Keratinocyte (primary cell): ENCODE data around the gene STXBP1. TPM values are rescaled to one million over a fixed set of nuclear protein-coding genes. Genes with fewer than 3 reads are reported as not detected.

ENCODE experiments used
- DNase-seq: peaks from one replicate; pipeline ENCODE4 v3.0.0-alpha.2; 2011; ENCODE audit warnings: low read depth, missing footprints, low spot score
- FAIRE-seq: peaks from 2 replicates; lab custom pipeline; 2011; peaks lifted over from hg19 to GRCh38; lab: Jason Lieb, UNC
- H2AFZ ChIP-seq: 2 replicates; pipeline ENCODE4 v1.6.0; 2012; ENCODE audit warnings: low read length, control low read depth, inconsistent platforms; ENCODE audit not compliant: control insufficient read depth
- H3K27ac ChIP-seq: 2 replicates; pipeline ENCODE4 v1.5.1; 2011; ENCODE audit warnings: low read length; ENCODE audit not compliant: control insufficient read depth, insufficient read depth
- H3K27me3 ChIP-seq: 3 replicates; pipeline ENCODE4 v1.6.0; 2011; ENCODE audit warnings: low read length; ENCODE audit not compliant: control insufficient read depth, insufficient read depth; ENCODE audit errors: extremely low read depth
- H3K36me3 ChIP-seq, 2 experiments: 2 replicates in 1 of 2; 3 replicates in 1 of 2; pipeline ENCODE4 v1.5.1; 2011; ENCODE audit warnings: low read length in 2 of 2, mild to moderate bottlenecking in 1 of 2; ENCODE audit not compliant: control insufficient read depth in 2 of 2, insufficient read depth in 2 of 2; ENCODE audit errors: extremely low read depth in 1 of 2
- H3K4me1 ChIP-seq: 3 replicates; pipeline ENCODE4 v1.5.1; 2011; ENCODE audit warnings: low read length; ENCODE audit not compliant: control insufficient read depth, insufficient read depth; ENCODE audit errors: extremely low read depth
- H3K4me2 ChIP-seq: 3 replicates; pipeline ENCODE4 v1.6.0; 2011; ENCODE audit warnings: low read depth, low read length; ENCODE audit not compliant: control insufficient read depth, insufficient read depth; ENCODE audit errors: extremely low read depth
- H3K4me3 ChIP-seq, 3 experiments: fragments of 200-600 bp in 1 of 3; sonication (generic) in 1 of 3; 2 replicates in 2 of 3; 3 replicates in 1 of 3; pipeline ENCODE4 v1.5.1; 2011 to 2016; ENCODE audit warnings: low read length in 3 of 3, mild to moderate bottlenecking in 3 of 3, control low read depth in 2 of 3, inconsistent platforms in 1 of 3, low read depth in 1 of 3, mixed read lengths in 1 of 3, mixed run types in 1 of 3, moderate library complexity in 1 of 3; ENCODE audit not compliant: control insufficient read depth in 2 of 3, insufficient read depth in 2 of 3; ENCODE audit errors: extremely low read depth in 1 of 3
- H3K79me2 ChIP-seq: 2 replicates; pipeline ENCODE4 v1.6.0; 2012; ENCODE audit warnings: low read length; ENCODE audit not compliant: control insufficient read depth, insufficient read depth
- H3K9ac ChIP-seq: 3 replicates; pipeline ENCODE4 v1.6.0; 2011; ENCODE audit warnings: low read length; ENCODE audit not compliant: control insufficient read depth, insufficient read depth; ENCODE audit errors: extremely low read depth
- H3K9me1 ChIP-seq: 3 replicates; pipeline ENCODE4 v1.6.0; 2011; ENCODE audit warnings: low read length; ENCODE audit not compliant: control insufficient read depth, insufficient read depth; ENCODE audit errors: extremely low read depth
- H3K9me3 ChIP-seq: 2 replicates; pipeline ENCODE4 v1.5.1; 2012; ENCODE audit warnings: low read depth, low read length; ENCODE audit not compliant: control insufficient read depth
- H4K20me1 ChIP-seq: 3 replicates; pipeline ENCODE4 v1.6.0; 2011; ENCODE audit warnings: low read length; ENCODE audit not compliant: control insufficient read depth, insufficient read depth; ENCODE audit errors: extremely low read depth
- EZH2 ChIP-seq: IDR thresholded peaks from one replicate; pipeline ENCODE4 v1.6.1; 2012; ENCODE audit warnings: inconsistent platforms, mild to moderate bottlenecking, low read length, moderate library complexity
- dilution Hi-C: fragments of 300-500 bp; cut with MboI; formaldehyde crosslinking; loops from one replicate; pipeline ENCODE4 v1.7.0; 2020; ENCODE audit warnings: low sequenced_read_pairs; ENCODE audit not compliant: extremely low pct_ligation_motif_present
- polyA minus RNA-seq, 3 experiments: library from RNA; depleted of rRNA, polyadenylated mRNA; stranded (reverse); fragments of >200 nt; gene quantifications; 1 replicate in 1 of 3; 2 replicates in 1 of 3; 3 replicates in 1 of 3; pipeline ENCODE4 v1.2.3, GENCODE V29; 2011
- polyA plus RNA-seq, 5 experiments: library from polyadenylated mRNA; depleted of rRNA in 3 of 5; stranded (reverse) in 3 of 5; stranded (forward) in 1 of 5; unstranded in 1 of 5; fragments of >200 nt; gene quantifications; 1 replicate in 1 of 5; 2 replicates in 3 of 5; 3 replicates in 1 of 5; pipeline versions ENCODE4 v1.2.1 to v1.2.3, GENCODE V29; 2011 to 2012; ENCODE audit warnings: missing spikeins in 2 of 5, low read depth in 1 of 5, low replicate concordance in 1 of 5
- TF ChIP-seq, protein P1 (sequence below), 3 experiments: IDR thresholded peaks in 1 of 3; conservative IDR thresholded peaks in 1 of 3; optimal IDR thresholded peaks in 1 of 3; 2 replicates in 2 of 3; 3 replicates in 1 of 3; pipeline versions ENCODE3 to v1.5.1; 2011; ENCODE audit warnings: low read length in 3 of 3, mild to moderate bottlenecking in 3 of 3, moderate library complexity in 2 of 3, control low read depth in 1 of 3, inconsistent platforms in 1 of 3; ENCODE audit not compliant: insufficient read depth in 2 of 3; ENCODE audit errors: extremely low read depth in 1 of 3

Gene STXBP1
- polyA plus RNA-seq (7.8 to 22.2 TPM (median 17.1 TPM) in 3 replicates), polyA minus RNA-seq (18.2 to 43.8 TPM (median 24.5 TPM) in 3 replicates)
- polyA plus RNA-seq (2011; ENCODE audit: low read depth): 19.1 TPM
- polyA plus RNA-seq (2011; cell fraction: cytosol; rRNA removed): 26.8 and 30.2 TPM in 2 replicates
- polyA plus RNA-seq (2011; cell fraction: nucleus; rRNA removed): 37.0 and 43.4 TPM in 2 replicates
- polyA plus RNA-seq (2012; ENCODE audit: low replicate concordance): 22.7 and 30.0 TPM in 2 replicates
- 21.1 TPM for polyA minus RNA-seq (2011; cell fraction: cytosol; rRNA and poly(A)+ RNA removed)
- polyA minus RNA-seq (2011; cell fraction: nucleus; rRNA and poly(A)+ RNA removed): 16.2 and 26.9 TPM in 2 replicates

DNA sequence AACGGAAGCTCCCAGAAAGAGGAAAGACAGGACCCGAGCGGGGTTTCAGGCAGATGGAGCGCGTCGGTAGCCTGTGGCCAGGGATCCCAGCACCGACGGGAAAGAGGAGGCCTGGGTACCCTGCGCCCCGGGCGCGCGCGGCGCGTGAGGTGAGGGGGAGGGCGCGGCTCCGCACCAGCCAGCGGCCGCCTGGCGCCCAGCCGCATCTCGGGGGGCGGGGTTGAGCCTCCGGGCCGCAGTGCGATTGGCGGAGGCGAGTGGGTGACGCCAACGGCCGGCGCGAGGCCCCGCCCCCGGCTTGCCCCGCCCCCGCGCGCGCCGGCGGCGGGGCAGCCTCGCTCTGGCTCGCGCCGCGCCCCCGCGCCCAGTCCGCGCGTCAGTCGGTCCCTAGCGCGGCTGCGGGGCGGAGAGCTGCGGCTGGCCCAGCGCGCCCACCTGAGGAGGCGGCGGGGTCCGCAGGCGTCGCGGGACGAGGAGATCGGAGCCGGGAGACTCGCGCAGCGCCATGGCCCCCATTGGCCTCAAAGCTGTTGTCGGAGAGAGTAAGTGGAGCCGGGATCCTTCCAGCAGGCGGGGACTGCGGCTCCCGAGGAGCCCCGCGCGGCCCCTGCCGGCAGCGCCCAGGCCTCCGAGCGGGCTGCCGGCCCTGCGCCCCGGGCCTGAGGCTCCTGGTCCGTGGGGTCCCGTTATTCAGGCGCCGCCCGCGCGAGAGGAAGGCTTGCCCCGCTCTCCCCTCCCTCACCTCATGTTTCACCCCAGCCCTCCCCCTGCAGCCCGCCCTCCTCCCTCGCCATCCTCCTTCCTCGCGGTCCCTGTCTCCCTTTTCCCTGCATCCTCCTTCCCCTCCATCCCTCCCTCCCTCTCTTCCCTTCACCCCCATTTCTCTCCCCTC, at the start of gene STXBP1:
TSS of gene STXBP1 (plus strand) at position 379 of the 892 bp plus-strand sequence. CDS start at position 506, 127 bp downstream.
- Histone ChIP-seq H3K9ac (peak within 1 kb of the TSS; percentile 80), H3K9me3 (no peaks in the 10 kb centered on the region), H3K4me3 (peak within 1 kb of the TSS; percentile 69 to 89 (median 83)), H2AFZ (peak within 1 kb of the TSS; percentile 95), H3K36me3 (no peaks in the 10 kb centered on the region), H3K4me2 (peak within 1 kb of the TSS; percentile 88), H3K27me3 (no peaks in the 10 kb centered on the region), H3K27ac (peak within 1 kb of the TSS; percentile 45), H4K20me1 (no peaks in the 10 kb centered on the region), H3K9me1 (no peaks in the 10 kb centered on the region), H3K4me1 (peaks cover 13% of the 10 kb centered on the region), H3K79me2 (peaks cover 15% of the 10 kb centered on the region)
- dilution Hi-C loops: no loop called here
- no peak for TF ChIP-seq EZH2
- TF ChIP-seq, protein P1, sequence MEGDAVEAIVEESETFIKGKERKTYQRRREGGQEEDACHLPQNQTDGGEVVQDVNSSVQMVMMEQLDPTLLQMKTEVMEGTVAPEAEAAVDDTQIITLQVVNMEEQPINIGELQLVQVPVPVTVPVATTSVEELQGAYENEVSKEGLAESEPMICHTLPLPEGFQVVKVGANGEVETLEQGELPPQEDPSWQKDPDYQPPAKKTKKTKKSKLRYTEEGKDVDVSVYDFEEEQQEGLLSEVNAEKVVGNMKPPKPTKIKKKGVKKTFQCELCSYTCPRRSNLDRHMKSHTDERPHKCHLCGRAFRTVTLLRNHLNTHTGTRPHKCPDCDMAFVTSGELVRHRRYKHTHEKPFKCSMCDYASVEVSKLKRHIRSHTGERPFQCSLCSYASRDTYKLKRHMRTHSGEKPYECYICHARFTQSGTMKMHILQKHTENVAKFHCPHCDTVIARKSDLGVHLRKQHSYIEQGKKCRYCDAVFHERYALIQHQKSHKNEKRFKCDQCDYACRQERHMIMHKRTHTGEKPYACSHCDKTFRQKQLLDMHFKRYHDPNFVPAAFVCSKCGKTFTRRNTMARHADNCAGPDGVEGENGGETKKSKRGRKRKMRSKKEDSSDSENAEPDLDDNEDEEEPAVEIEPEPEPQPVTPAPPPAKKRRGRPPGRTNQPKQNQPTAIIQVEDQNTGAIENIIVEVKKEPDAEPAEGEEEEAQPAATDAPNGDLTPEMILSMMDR (optimal IDR thresholded peaks at IDR 0.05 in 1 of 3, IDR thresholded peaks at IDR 0.05 in 1 of 3, conservative IDR thresholded peaks at IDR 0.05 in 1 of 3; ENCODE audit: extremely low read depth in 1 of 3, insufficient read depth in 2 of 3, low read length in 3 of 3): peak in 1 of 3 experiments; percentile 7
- no peak for DNase-seq
- FAIRE-seq: no peak

DNA sequence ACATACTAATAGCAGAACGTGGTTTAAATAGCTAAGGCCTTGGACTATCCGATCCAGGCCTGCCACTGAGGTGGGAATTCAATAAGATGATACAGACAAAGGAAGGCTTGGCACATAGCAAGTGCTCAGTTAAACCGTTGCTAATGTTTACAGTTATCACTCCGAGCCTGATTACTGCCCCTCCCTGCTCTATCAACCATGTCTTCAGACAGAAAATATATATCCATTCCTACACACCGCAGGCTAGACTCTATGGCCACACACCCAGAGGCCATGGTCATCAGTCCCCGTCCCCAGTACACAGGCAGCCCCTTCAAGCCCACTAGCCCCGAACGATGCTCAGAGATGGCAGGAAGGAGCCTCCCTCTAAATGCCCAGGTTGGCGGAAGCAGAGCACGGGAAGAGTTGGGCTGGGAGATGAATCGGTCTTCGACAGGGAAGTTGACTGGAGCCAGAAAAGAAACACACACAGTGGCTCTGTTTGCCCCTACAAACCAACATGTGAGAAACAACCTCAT, 49.7 kb upstream of the STXBP1 start:
- Histone ChIP-seq H3K4me3 (peak overlapping the region in 2 of 3 experiments; percentile 15), H3K27ac (peak overlapping the region; percentile 80), H3K9me1 (no peaks in the 10 kb centered on the region), H3K36me3 (peaks cover 37 to 63% of the 10 kb centered on the region in 2 experiments), H3K9me3 (no peaks in the 10 kb centered on the region), H3K9ac (peak overlapping the region; percentile 30), H2AFZ (no peak overlapping the region), H3K4me2 (peak overlapping the region; percentile 78), H4K20me1 (peaks cover 12% of the 10 kb centered on the region), H3K27me3 (no peaks in the 10 kb centered on the region), H3K4me1 (peaks cover 79% of the 10 kb centered on the region), H3K79me2 (peaks cover 93% of the 10 kb centered on the region)
- TF ChIP-seq, protein P1 (optimal IDR thresholded peaks at IDR 0.05 in 1 of 3, IDR thresholded peaks at IDR 0.05 in 1 of 3, conservative IDR thresholded peaks at IDR 0.05 in 1 of 3; ENCODE audit: extremely low read depth in 1 of 3, insufficient read depth in 2 of 3, low read length in 3 of 3): no peak
- no peak for TF ChIP-seq EZH2
- no peak for DNase-seq
- dilution Hi-C loops: no loop called here
- FAIRE-seq: no peak
